H9 (cell line): Measurements from ENCODE around the gene CYRIA. TPM values are rescaled to one million over a fixed set of nuclear protein-coding genes. Genes with fewer than 3 reads are reported as not detected.

ENCODE experiments used
- DNase-seq: peaks from one replicate; pipeline ENCODE4 v3.0.0-alpha.2; 2017
- H2AFZ ChIP-seq: one replicate; pipeline ENCODE4 v1.6.1; 2013; ENCODE audit warnings: mild to moderate bottlenecking, low read length, control low read depth, moderate library complexity
- H2AK5ac ChIP-seq: 2 replicates; pipeline ENCODE4 v1.6.1; 2013; ENCODE audit warnings: low read length, control low read depth, mixed read lengths; ENCODE audit not compliant: insufficient read length
- H2BK120ac ChIP-seq: one replicate; pipeline ENCODE4 v1.6.1; 2013; ENCODE audit warnings: low read depth, mild to moderate bottlenecking, low read length, control low read depth, inconsistent platforms; ENCODE audit not compliant: poor library complexity, severe bottlenecking
- H2BK12ac ChIP-seq: 2 replicates; pipeline ENCODE4 v1.6.1; 2013; ENCODE audit warnings: low read length, control low read depth, mixed read lengths, low read depth; ENCODE audit not compliant: insufficient read length
- H2BK15ac ChIP-seq: 2 replicates; pipeline ENCODE4 v1.6.1; 2013; ENCODE audit warnings: low read depth, low read length, control low read depth
- H2BK20ac ChIP-seq: one replicate; pipeline ENCODE4 v1.6.1; 2013; ENCODE audit warnings: low read depth, mild to moderate bottlenecking, low read length, control low read depth, inconsistent platforms; ENCODE audit not compliant: poor library complexity, severe bottlenecking
- H2BK5ac ChIP-seq: 2 replicates; pipeline ENCODE4 v1.6.1; 2013; ENCODE audit warnings: low read length, control low read depth, mixed read lengths; ENCODE audit not compliant: insufficient read length
- H3K14ac ChIP-seq: 2 replicates; pipeline ENCODE4 v1.6.1; 2013; ENCODE audit warnings: low read length, control low read depth; ENCODE audit not compliant: insufficient read depth
- H3K18ac ChIP-seq: 2 replicates; pipeline ENCODE4 v1.6.1; 2013; ENCODE audit warnings: low read depth, mild to moderate bottlenecking, mixed read lengths, low read length, control low read depth; ENCODE audit not compliant: insufficient read length
- H3K23ac ChIP-seq: 2 replicates; pipeline ENCODE4 v1.6.1; 2013; ENCODE audit warnings: low read length, control low read depth, mixed read lengths, low read depth; ENCODE audit not compliant: insufficient read length
- H3K23me2 ChIP-seq: 2 replicates; pipeline ENCODE4 v1.6.1; 2013; ENCODE audit warnings: low read depth, mild to moderate bottlenecking, mixed read lengths, low read length, control low read depth; ENCODE audit not compliant: insufficient read length, poor library complexity, severe bottlenecking
- H3K27ac ChIP-seq: 2 replicates; pipeline ENCODE4 v1.5.1; 2013; ENCODE audit warnings: low read length, control low read depth, mixed read lengths, low read depth; ENCODE audit not compliant: insufficient read length
- H3K27me3 ChIP-seq: 2 replicates; pipeline ENCODE4 v1.6.1; 2013; ENCODE audit warnings: low read length, control low read depth, inconsistent platforms; ENCODE audit not compliant: insufficient read depth
- H3K4ac ChIP-seq: 2 replicates; pipeline ENCODE4 v1.6.1; 2013; ENCODE audit warnings: low read depth, mild to moderate bottlenecking, control low read depth, inconsistent platforms, low read length, moderate library complexity
- H3K4me1 ChIP-seq: 2 replicates; pipeline ENCODE4 v1.6.1; 2013; ENCODE audit warnings: low read length, control low read depth, inconsistent platforms; ENCODE audit not compliant: insufficient read depth
- H3K4me2 ChIP-seq: 2 replicates; pipeline ENCODE4 v1.6.1; 2013; ENCODE audit warnings: low read length, control low read depth, mixed read lengths; ENCODE audit not compliant: insufficient read length, insufficient read depth
- H3K56ac ChIP-seq: 2 replicates; pipeline ENCODE4 v1.6.1; 2013; ENCODE audit warnings: low read depth, mild to moderate bottlenecking, mixed read lengths, low read length, control low read depth; ENCODE audit not compliant: insufficient read length
- H3K79me1 ChIP-seq: 2 replicates; pipeline ENCODE4 v1.6.1; 2013; ENCODE audit warnings: low read depth, mild to moderate bottlenecking, moderate library complexity, low read length, control low read depth, inconsistent platforms; ENCODE audit not compliant: insufficient read depth, poor library complexity, severe bottlenecking
- H3K79me2 ChIP-seq: 2 replicates; pipeline ENCODE4 v1.6.1; 2013; ENCODE audit warnings: low read length, control low read depth, inconsistent platforms; ENCODE audit not compliant: insufficient read depth
- H3K9ac ChIP-seq: 2 replicates; pipeline ENCODE4 v1.6.1; 2013; ENCODE audit warnings: low read length, control low read depth, mixed read lengths; ENCODE audit not compliant: insufficient read length; ENCODE audit errors: extremely low read depth
- H3K9me3 ChIP-seq: one replicate; pipeline ENCODE4 v1.6.1; 2013; ENCODE audit warnings: low read depth, low read length, inconsistent platforms; ENCODE audit not compliant: control insufficient read depth
- H3T11ph ChIP-seq: one replicate; pipeline ENCODE4 v1.6.1; 2013; ENCODE audit warnings: mild to moderate bottlenecking, low read length, control low read depth, inconsistent platforms
- H4K20me1 ChIP-seq: one replicate; pipeline ENCODE4 v1.6.1; 2013; ENCODE audit not compliant: control insufficient read depth, insufficient read length, insufficient read depth
- H4K5ac ChIP-seq: 2 replicates; pipeline ENCODE4 v1.6.1; 2013; ENCODE audit warnings: low read depth, mild to moderate bottlenecking, mixed read lengths, low read length, control low read depth; ENCODE audit not compliant: insufficient read length
- H4K8ac ChIP-seq: replicated peaks from 2 replicates; pipeline ENCODE4 v1.6.1; 2013; ENCODE audit warnings: low read length, control low read depth, mixed read lengths, low read depth; ENCODE audit not compliant: insufficient read length
- H4K91ac ChIP-seq: 2 replicates; pipeline ENCODE4 v1.6.1; 2013; ENCODE audit warnings: low read depth, mild to moderate bottlenecking, moderate library complexity, mixed read lengths, low read length, control low read depth; ENCODE audit not compliant: insufficient read length
- H3K27ac Mint-ChIP-seq, 3 experiments: 2 replicates in 2 of 3; 3 replicates in 1 of 3; pipeline ENCODE4 v1.8.0; 2020 to 2021; ENCODE audit warnings: mixed read lengths in 3 of 3, mild to moderate bottlenecking in 1 of 3, moderate library complexity in 1 of 3
- H3K27me3 Mint-ChIP-seq: 2 replicates; pipeline ENCODE4 v1.8.0; 2021; ENCODE audit warnings: low read depth, mild to moderate bottlenecking, moderate library complexity, mixed read lengths
- H3K36me3 Mint-ChIP-seq, 3 experiments: 2 replicates in 2 of 3; 3 replicates in 1 of 3; pipeline ENCODE4 v1.8.0; 2020 to 2021; ENCODE audit warnings: low read depth in 3 of 3, mixed read lengths in 3 of 3; ENCODE audit not compliant: insufficient read depth in 1 of 3
- H3K4me1 Mint-ChIP-seq, 2 experiments: 2 replicates each; pipeline ENCODE4 v1.8.0; 2020; ENCODE audit warnings: mixed read lengths in 2 of 2
- H3K4me3 Mint-ChIP-seq, 2 experiments: 2 replicates in 1 of 2; 3 replicates in 1 of 2; pipeline ENCODE4 v1.8.0; 2020 to 2021; ENCODE audit warnings: mild to moderate bottlenecking in 2 of 2, mixed read lengths in 2 of 2, moderate library complexity in 1 of 2
- H3K9me3 Mint-ChIP-seq, 2 experiments: 2 replicates in 1 of 2; 3 replicates in 1 of 2; pipeline ENCODE4 v1.8.0; 2020; ENCODE audit warnings: mild to moderate bottlenecking in 2 of 2, mixed read lengths in 2 of 2, moderate library complexity in 1 of 2
- WGBS: extraction: QIAGEN DNeasy Blood & Tissue Kit; methylation state at CpG from one replicate; pipeline ENCODE4 v1.1.7; 2013; ENCODE audit warnings: missing lambda C conversion rate, low lambda C conversion rate, mixed read lengths; ENCODE audit not compliant: insufficient read length; ENCODE audit errors: extremely low coverage; 5-methylcytosine and 5-hydroxymethylcytosine counted together
- total RNA-seq: library from RNA; stranded (reverse); gene quantifications from 2 replicates; pipeline ENCODE4 v1.2.1, GENCODE V29; 2021
- TF ChIP-seq, protein P1 (sequence below): fragments of 200-600 bp; sonication (generic); conservative IDR thresholded peaks from 3 replicates; pipeline ENCODE4 v1.8.0; 2021; ENCODE audit warnings: antibody characterized with exemption, mild to moderate bottlenecking

CYRIA gene
- total RNA-seq, 1 experiment from 2014 or later = 2.3 TPM

DNA sequence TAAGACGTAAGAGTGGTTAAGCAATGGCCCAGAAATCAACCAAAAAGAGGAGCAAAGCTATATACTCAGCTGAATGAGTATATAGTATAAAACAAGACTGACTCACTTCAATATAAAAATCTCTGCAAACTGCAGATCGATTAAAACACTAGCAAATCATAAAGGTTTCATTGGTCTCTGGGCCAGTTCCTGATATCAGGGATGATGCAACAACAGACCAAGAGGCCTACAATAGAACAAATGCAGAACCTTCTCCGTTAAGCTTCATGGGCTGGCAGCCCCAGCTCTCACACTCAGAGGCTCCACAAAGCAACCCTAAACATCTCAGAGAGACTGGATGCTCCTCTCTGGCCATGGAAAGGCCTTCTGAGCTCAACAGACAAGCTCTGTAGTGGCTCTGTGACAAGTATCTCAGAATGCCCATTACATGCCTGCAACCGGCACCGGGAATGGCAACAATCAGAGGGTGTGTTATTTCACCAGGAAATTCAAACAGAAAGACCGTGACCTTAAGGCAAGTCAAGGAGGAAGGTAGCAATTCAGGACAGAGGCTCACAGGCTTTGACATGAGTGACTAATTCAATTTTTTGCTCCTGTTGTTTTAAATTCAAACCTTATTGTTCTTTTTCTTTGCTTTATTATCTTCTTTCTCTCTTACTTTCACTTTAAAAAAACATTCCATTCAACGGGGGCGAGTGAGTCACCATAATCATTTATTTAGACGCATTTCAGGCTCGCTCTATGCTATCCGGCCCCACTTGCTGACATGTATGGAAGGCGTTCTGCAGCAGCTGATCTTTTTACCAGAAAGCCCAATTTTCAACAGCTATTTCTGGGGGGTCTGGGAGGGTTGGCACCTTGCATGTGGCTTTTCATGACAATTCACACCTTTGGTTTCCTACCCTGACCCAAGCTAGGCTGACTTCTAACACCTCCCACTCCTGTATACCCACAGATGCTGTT is 15.1 kb downstream of the CYRIA start:
- Histone ChIP-seq H3K14ac (no peak overlapping the region), H3K56ac (no peak overlapping the region), H3K79me2 (0 out of 2 replicates have a peak, but pooled peaks cover 2% of the 10 kb centered on the region), H2BK20ac (no peak overlapping the region), H3T11ph (no peak overlapping the region), H4K20me1 (no peaks in the 10 kb centered on the region), H3K23me2 (no peaks in the 10 kb centered on the region), H3K9me3 (no peaks in the 10 kb centered on the region), H3K4me1 (0 out of 2 replicates have a peak, but pooled peaks cover 2% of the 10 kb centered on the region), H4K8ac (no peak overlapping the region), H3K9ac (no peak overlapping the region), H3K4me2 (no peak overlapping the region), H2BK15ac (no peak overlapping the region), H3K4ac (no peak overlapping the region), H3K27ac (no peak overlapping the region), H2AK5ac (no peak overlapping the region), H2BK12ac (no peak overlapping the region), H2BK120ac (no peak overlapping the region), H3K18ac (no peak overlapping the region), H4K5ac (no peak overlapping the region), H2BK5ac (no peak overlapping the region), H3K27me3 (peaks cover 2% of the 10 kb centered on the region; the same call in 1 of the 2 replicates), H3K79me1 (no peaks in the 10 kb centered on the region), H4K91ac (no peak overlapping the region), H2AFZ (no peak overlapping the region), H3K23ac (no peak overlapping the region)
- H3K27me3 Mint-ChIP-seq = no peaks in the 10 kb centered on the region
- whole genome bisulfite sequencing = no CpG with 5 or more reads among the region's 12 CpGs
- DNase-seq = no peak
- H3K27ac Mint-ChIP-seq = no peak overlapping the region; a peak in 1 of 7 replicates
- H3K36me3 Mint-ChIP-seq = no peaks in the 10 kb centered on the region
- H3K4me1 Mint-ChIP-seq = peaks cover 27 to 30% of the 10 kb centered on the region in 2 experiments
- H3K4me3 Mint-ChIP-seq = no peak overlapping the region
- TF ChIP-seq, protein P1, sequence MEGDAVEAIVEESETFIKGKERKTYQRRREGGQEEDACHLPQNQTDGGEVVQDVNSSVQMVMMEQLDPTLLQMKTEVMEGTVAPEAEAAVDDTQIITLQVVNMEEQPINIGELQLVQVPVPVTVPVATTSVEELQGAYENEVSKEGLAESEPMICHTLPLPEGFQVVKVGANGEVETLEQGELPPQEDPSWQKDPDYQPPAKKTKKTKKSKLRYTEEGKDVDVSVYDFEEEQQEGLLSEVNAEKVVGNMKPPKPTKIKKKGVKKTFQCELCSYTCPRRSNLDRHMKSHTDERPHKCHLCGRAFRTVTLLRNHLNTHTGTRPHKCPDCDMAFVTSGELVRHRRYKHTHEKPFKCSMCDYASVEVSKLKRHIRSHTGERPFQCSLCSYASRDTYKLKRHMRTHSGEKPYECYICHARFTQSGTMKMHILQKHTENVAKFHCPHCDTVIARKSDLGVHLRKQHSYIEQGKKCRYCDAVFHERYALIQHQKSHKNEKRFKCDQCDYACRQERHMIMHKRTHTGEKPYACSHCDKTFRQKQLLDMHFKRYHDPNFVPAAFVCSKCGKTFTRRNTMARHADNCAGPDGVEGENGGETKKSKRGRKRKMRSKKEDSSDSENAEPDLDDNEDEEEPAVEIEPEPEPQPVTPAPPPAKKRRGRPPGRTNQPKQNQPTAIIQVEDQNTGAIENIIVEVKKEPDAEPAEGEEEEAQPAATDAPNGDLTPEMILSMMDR = no peak
- no peaks in the 10 kb centered on the region for H3K9me3 Mint-ChIP-seq
